Stimulated activated memory B cell treated with anti-CD40 and anti-IgM and Interleukin-4, amounts not matched to agents 10 μg/mL and 1 μg/mL and 100 μg/mL, for 72 hours (primary cell): Measurements from ENCODE around the gene GJD2.
A peak's percentile ranks its signal among the peaks of the same experiment; 100 is the strongest.

ENCODE experiments used
- ATAC-seq: fragments of 150-1000 bp; cut with Tn5 transposase; 2 replicates; pipeline ENCODE4 v1.10.0; 2021
- H3K27ac Mint-ChIP-seq: one replicate; pipeline ENCODE4 v1.8.0; 2022; ENCODE audit warnings: mild to moderate bottlenecking, mixed read lengths
- H3K27me3 Mint-ChIP-seq: one replicate; pipeline ENCODE4 v1.8.0; 2022; ENCODE audit warnings: mixed read lengths
- H3K36me3 Mint-ChIP-seq: one replicate; pipeline ENCODE4 v1.8.0; 2022; ENCODE audit warnings: mixed read lengths
- H3K4me1 Mint-ChIP-seq: one replicate; pipeline ENCODE4 v1.8.0; 2022; ENCODE audit warnings: mixed read lengths
- H3K4me3 Mint-ChIP-seq: one replicate; pipeline ENCODE4 v1.8.0; 2022; ENCODE audit warnings: mild to moderate bottlenecking, moderate library complexity, mixed read lengths
- H3K9me3 Mint-ChIP-seq: one replicate; pipeline ENCODE4 v1.8.0; 2022; ENCODE audit warnings: mixed read lengths

GJD2 gene

DNA sequence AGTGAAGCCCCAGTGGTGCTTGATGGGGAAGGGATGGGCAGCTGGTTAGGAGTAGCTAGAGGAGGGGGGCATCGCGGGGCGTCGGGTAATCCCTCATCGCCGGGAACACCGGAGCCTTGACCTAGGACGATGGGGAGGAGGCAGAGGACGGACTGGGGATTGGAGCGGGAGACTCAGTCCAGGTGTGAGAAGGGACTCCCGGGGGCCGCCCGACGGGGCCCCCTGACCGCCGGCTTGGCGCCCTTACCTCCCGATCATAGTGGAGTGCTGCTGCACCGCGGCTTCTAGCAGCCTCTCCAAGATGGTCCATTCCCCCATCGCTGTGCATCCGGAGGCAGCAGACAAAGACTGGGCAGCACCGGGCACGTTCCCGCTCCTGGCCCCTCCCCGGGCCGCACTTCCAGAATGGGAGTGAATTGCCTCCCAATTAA, 612 bp downstream of the GJD2 start:
- Mint-ChIP-seq H3K9me3 (no peaks in the 10 kb centered on the region), H3K36me3 (no peaks in the 10 kb centered on the region), H3K4me3 (no peak overlapping the region), H3K27ac (no peak overlapping the region), H3K4me1 (peaks cover 12% of the 10 kb centered on the region), H3K27me3 (peaks cover 78% of the 10 kb centered on the region)
- ATAC-seq = no peak

DNA sequence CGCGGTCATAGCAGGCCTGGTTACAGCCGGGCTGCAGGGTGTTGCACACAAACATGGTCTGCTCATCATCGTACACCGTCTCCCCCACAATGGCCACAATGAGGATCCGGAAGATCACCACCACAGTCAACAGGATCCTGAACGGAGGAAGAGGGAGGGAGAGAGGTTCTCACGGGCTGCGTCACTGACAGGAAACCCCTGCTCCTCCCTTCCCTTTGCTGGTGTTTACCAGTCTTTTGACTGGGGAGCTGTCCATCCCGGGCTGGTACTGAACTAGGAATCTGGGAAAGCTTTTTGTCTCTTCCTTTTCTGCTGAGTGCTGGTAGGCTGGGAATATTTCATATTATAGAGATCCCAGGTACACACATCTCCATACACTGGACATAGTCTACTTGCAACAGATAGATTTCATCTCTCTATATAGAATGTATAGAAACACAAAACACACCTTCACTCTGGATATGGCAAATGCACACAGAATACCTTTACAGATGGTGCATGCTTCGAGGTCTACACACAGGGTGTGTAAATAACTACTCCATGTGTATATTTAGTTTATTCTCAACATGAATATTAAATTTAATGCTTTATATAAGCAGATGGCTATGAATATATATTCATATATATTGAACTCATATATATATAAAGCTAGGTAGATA, 1.4 kb downstream of the GJD2 start:
- H3K27ac Mint-ChIP-seq = no peak overlapping the region
- no peak for ATAC-seq
- peaks cover 70% of the 10 kb centered on the region for H3K27me3 Mint-ChIP-seq
- H3K9me3 Mint-ChIP-seq = no peaks in the 10 kb centered on the region
- no peaks in the 10 kb centered on the region for H3K36me3 Mint-ChIP-seq
- peaks cover 12% of the 10 kb centered on the region for H3K4me1 Mint-ChIP-seq
- H3K4me3 Mint-ChIP-seq = no peak overlapping the region

DNA sequence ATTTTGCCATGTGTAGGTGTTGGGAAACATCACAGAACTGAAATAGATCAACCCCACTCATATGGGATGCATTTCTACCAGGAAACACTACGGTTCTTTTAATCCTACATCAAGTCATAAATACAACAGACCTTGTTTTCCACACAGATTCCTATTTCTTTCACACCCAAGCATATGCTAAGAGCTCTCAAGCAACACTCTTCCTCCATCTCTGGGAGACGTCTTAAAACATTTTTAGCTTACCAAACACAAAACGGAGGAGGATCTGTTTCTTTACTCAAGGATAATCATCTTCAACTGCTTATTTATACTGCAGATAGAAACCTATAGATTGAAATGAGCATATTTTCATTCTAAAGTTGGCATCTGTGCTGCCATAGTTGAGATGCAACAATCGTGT, 5.1 kb downstream of the GJD2 start:
- Mint-ChIP-seq H3K9me3 (no peaks in the 10 kb centered on the region), H3K4me3 (no peak overlapping the region), H3K27ac (no peak overlapping the region), H3K27me3 (peaks cover 47% of the 10 kb centered on the region), H3K36me3 (no peaks in the 10 kb centered on the region), H3K4me1 (peaks cover 7% of the 10 kb centered on the region)
- ATAC-seq = no peak

DNA sequence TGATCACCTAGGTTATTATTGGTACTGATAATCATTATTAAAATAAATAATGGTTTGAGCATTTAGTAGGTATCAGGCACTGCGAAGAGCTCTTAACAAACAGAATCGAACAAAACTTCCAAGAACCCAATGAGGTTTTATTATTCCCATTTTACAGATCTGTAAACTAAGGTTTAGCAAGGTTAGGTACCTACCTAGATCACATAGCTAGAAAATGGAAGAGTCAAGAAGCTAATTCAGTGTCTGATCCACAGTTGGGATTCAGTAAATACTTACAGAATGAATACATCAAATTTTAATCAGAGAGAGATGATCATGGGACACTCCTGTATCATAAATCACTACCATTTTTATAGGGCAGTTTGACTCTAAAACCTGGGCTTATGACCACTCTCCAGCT, 15.5 kb downstream of the GJD2 start:
- ATAC-seq = no peak
- no peaks in the 10 kb centered on the region for H3K9me3 Mint-ChIP-seq
- H3K4me1 Mint-ChIP-seq = no peaks in the 10 kb centered on the region
- H3K36me3 Mint-ChIP-seq = no peaks in the 10 kb centered on the region
- H3K27me3 Mint-ChIP-seq = peaks cover 12% of the 10 kb centered on the region
- no peak overlapping the region for H3K4me3 Mint-ChIP-seq
- H3K27ac Mint-ChIP-seq = no peak overlapping the region

DNA sequence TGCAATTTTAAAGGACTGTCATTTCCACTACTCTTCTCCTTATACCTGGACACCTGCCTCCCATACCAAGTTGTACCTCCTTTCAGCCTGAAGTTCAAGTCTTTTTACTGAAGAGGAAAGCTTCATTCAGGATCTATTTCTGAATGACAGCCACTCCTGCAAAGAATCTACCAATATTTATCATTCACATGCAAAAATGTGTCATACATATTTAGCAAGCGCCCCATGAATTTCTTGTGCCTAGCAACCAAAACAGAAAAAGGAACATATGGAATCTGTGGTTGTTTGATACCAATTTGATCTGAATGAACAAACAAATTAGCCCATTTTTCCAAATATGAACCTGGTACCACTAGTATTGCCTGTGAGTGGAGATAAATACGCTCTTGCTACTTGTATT, 16.8 kb downstream of the GJD2 start:
- Mint-ChIP-seq H3K4me1 (no peaks in the 10 kb centered on the region), H3K27ac (no peak overlapping the region), H3K4me3 (no peak overlapping the region), H3K27me3 (peaks cover 2% of the 10 kb centered on the region), H3K9me3 (no peaks in the 10 kb centered on the region), H3K36me3 (no peaks in the 10 kb centered on the region)
- ATAC-seq = no peak

DNA sequence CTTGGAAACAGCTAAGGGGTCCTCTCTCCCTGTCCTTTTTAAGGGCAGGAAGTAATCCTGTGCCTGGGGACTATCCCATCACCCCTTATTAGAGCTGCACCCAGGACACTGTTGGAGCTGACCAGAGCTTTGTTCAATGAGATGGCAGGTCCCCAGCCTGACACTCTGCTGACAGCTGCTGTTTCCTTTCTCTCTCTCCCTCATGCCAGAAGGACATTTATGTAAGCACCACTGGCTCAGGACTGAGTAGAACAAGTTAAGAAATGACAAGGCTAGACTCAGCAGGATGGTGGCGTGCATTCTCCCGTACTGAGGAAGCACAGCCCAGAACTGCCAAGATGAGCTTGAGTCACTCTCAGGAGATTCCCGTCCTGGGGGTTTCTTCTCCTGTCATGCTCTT, 17.3 kb downstream of the GJD2 start:
- H3K27me3 Mint-ChIP-seq = peaks cover 3% of the 10 kb centered on the region
- H3K4me3 Mint-ChIP-seq = no peak overlapping the region
- H3K36me3 Mint-ChIP-seq = no peaks in the 10 kb centered on the region
- peak; percentile 46 for ATAC-seq
- H3K27ac Mint-ChIP-seq = no peak overlapping the region
- no peaks in the 10 kb centered on the region for H3K9me3 Mint-ChIP-seq
- H3K4me1 Mint-ChIP-seq = no peaks in the 10 kb centered on the region

DNA sequence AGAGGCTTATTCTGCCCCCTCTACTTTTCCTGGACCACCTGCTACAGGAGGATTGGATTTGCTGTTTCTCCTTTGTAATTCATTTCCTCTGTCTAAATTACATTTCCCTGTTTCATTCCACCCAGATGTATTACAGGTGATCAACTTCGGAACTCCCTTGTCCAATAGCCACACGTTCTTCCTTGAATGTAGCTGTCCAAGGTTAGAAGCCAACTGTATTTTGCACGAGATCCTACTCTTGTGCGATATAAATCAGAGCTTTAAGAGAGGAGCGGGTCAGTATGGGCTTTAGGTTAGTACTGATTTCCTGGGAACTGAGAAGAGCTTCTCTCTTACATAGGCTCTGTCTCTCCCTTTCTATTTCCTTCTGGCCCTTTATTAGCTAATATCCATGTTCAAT, 20.5 kb downstream of the GJD2 start:
- H3K36me3 Mint-ChIP-seq = no peaks in the 10 kb centered on the region
- ATAC-seq = no peak
- no peaks in the 10 kb centered on the region for H3K9me3 Mint-ChIP-seq
- no peak overlapping the region for H3K4me3 Mint-ChIP-seq
- no peak overlapping the region for H3K27ac Mint-ChIP-seq
- no peaks in the 10 kb centered on the region for H3K4me1 Mint-ChIP-seq
- peaks cover 17% of the 10 kb centered on the region for H3K27me3 Mint-ChIP-seq

DNA sequence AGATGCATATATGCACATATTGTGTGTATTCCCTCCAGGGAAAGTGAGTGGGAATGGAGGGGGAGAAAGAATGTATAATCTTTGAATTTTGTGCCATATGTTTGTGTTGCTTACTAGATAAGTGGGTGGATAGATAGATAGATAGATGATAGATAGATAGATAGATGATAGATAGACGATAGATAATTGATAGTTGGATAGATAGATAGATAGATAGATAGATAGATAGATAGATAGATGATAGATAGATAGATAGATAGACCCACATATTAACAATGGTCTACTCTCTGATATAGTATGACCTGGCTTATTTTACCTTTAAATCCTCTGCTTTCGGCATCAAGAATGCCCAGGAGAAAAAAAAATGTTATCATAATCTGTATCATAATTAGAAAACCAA, 21.2 kb downstream of the GJD2 start:
- Mint-ChIP-seq H3K36me3 (no peaks in the 10 kb centered on the region), H3K27ac (no peak overlapping the region), H3K27me3 (peaks cover 17% of the 10 kb centered on the region), H3K9me3 (no peaks in the 10 kb centered on the region), H3K4me3 (no peak overlapping the region), H3K4me1 (no peaks in the 10 kb centered on the region)
- ATAC-seq = no peak

DNA sequence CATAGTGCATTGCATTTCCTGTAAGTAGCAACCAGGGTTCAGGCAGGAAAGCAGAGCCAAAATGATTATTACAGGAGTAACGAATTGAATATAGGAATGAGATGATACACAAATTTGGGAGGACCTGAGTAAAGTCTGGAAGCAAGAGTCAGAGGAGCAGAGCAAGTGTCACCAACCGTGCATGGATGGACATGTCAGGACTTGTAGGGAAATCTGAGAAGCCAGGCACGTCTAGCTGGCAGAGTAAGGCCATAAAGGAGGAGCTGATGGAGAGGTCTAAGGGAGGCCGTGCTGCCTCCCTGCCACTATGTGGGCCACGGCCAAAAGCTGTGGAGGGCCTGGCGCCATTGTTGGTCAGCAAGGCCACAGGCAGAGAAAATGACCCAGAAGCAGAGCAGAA, 22.4 kb downstream of the GJD2 start:
- ATAC-seq = no peak
- no peaks in the 10 kb centered on the region for H3K4me1 Mint-ChIP-seq
- H3K27me3 Mint-ChIP-seq = peaks cover 17% of the 10 kb centered on the region
- H3K9me3 Mint-ChIP-seq = peaks cover 5% of the 10 kb centered on the region
- no peak overlapping the region for H3K4me3 Mint-ChIP-seq
- no peaks in the 10 kb centered on the region for H3K36me3 Mint-ChIP-seq
- H3K27ac Mint-ChIP-seq = no peak overlapping the region

DNA sequence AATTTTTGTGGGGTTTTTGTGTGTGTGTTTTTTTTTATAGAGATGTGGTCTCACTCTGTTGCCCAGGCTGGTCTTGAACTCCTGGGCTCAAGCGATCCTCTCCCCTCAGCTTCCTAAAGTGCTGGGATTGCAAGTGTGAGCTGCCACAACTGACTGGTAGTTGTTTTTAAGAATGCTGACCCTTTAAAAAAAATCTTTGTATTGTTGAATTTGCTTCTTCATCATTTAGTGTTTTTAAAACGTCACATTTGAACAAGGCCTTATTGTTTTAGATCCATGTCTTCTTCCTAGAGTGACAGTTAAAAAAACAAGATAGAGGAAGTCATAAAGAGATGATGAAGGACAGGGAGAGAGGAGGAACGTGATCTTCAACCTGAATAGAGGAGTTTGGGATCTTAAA, 24.1 kb downstream of the GJD2 start:
- H3K27me3 Mint-ChIP-seq = peaks cover 17% of the 10 kb centered on the region
- no peak overlapping the region for H3K27ac Mint-ChIP-seq
- H3K36me3 Mint-ChIP-seq = no peaks in the 10 kb centered on the region
- no peak for ATAC-seq
- peaks cover 5% of the 10 kb centered on the region for H3K9me3 Mint-ChIP-seq
- no peak overlapping the region for H3K4me3 Mint-ChIP-seq
- no peaks in the 10 kb centered on the region for H3K4me1 Mint-ChIP-seq

DNA sequence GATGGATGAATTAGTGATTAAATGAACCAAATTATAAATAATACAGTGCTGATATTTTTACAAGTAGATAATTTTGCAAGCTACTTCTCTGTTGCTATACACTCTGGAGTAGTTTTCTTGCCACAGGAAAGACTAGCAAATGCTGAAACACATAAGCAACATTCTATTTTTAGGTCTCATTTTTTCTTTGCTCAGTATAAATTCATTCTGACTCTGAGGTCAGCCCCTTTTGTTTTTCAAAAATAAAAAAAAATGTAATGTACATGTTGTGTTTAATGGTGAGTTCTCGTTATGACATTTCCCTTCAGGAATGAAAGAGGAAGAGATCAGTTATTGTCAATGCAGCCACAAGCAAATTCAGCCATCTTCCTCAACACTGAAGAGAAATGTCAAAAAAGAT, 24.9 kb downstream of the GJD2 start:
- Mint-ChIP-seq H3K27ac (no peak overlapping the region), H3K4me1 (no peaks in the 10 kb centered on the region), H3K9me3 (peaks cover 5% of the 10 kb centered on the region), H3K4me3 (no peak overlapping the region), H3K27me3 (peaks cover 17% of the 10 kb centered on the region), H3K36me3 (no peaks in the 10 kb centered on the region)
- no peak for ATAC-seq

DNA sequence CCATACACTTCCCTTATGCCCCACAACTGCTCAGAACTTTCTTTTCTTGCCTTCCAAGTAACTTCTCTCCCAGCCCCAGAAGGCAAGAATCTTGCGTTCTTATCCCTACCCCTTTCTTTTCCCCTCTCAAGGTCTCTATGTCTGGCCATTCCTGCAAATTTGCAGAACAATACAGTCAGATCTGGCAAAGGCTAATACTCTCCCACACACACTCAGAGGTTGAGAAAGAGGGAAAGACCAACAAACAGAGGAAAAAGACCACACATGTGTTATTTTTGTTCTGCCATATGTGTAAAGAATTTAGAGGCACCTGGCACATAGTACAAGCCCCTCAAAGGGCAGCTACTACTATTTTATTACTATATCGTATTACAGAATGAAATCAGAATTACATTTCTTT, 25.7 kb downstream of the GJD2 start:
- Mint-ChIP-seq H3K4me1 (no peaks in the 10 kb centered on the region), H3K9me3 (peaks cover 5% of the 10 kb centered on the region), H3K27ac (no peak overlapping the region), H3K36me3 (no peaks in the 10 kb centered on the region), H3K27me3 (peaks cover 20% of the 10 kb centered on the region), H3K4me3 (no peak overlapping the region)
- no peak for ATAC-seq

DNA sequence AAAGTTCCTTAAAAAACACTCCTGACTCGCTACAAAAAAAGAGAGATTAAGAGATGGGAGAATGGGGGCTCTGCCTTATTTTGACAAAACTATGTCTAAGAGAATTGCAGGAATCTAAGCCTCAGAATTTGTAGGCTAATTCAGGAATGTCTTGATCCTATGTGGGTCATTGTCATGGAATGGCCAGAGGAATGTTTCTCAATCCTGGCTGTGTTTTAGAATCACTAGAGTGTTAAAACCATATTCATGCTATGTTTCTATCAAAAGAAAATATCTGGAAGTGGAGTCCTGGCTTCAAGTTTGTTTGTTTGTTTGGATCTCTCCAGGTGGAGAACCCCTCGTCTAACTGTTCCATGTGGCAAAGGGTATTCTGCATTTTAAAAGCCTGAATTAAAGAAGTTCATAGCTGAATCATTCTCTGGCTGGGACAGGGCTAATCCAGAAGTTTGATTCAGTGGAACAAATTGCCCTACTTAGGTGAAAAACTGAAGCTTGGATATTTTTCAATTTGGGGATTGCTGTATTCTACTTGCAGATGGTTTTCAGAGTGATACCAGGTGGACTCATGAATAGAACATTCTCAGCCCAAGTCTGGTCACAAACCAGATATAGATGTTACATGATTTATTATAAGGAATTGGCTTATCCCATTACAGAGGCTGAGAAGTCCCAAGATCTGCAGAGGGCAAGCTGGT, 28.2 kb downstream of the GJD2 start:
- peaks cover 35% of the 10 kb centered on the region for H3K27me3 Mint-ChIP-seq
- H3K4me3 Mint-ChIP-seq = no peak overlapping the region
- H3K4me1 Mint-ChIP-seq = no peaks in the 10 kb centered on the region
- ATAC-seq = no peak
- H3K9me3 Mint-ChIP-seq = peaks cover 5% of the 10 kb centered on the region
- H3K36me3 Mint-ChIP-seq = no peaks in the 10 kb centered on the region
- H3K27ac Mint-ChIP-seq = no peak overlapping the region

DNA sequence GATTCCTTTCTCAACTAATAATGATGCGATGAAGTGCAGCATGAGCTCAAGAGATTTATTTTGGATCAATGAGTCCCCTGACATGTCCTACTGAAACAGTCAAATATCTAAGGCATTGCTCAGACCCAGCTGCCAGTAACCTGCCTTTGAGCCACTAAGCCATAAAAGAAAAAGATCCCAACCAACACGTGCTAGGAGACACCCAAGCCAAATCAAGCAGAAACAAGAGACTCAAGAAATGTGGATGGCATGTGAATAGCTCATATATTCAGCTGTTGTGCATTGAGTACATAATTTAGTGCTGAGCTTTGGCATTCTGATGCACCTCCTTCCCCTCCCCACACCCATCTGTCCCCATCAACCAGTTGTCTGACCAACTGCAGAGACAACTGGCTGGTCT, 29.2 kb downstream of the GJD2 start:
- Mint-ChIP-seq H3K9me3 (peaks cover 5% of the 10 kb centered on the region), H3K36me3 (no peaks in the 10 kb centered on the region), H3K4me1 (no peaks in the 10 kb centered on the region), H3K27ac (no peak overlapping the region), H3K27me3 (peaks cover 40% of the 10 kb centered on the region), H3K4me3 (no peak overlapping the region)
- ATAC-seq = no peak

DNA sequence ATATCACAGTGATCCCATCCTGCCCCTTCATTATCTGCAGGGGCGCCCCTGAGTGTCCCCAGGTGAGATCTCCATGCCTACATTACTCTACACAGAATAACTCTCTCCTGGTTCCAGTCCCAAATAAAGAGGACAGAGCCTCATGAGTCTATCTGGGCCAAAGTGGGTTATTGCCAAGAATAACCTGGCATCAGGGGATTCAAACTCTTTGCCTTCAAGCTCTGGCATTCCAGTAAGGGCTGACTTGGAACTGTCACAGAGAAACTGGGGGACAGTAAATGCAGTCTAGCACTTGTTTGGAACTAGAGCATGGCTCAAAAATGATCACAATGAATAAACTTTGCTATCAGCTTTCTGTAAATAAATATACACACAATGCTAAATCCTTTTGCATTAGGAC, 30.3 kb downstream of the GJD2 start:
- no peak for ATAC-seq
- H3K27me3 Mint-ChIP-seq = peaks cover 34% of the 10 kb centered on the region
- no peak overlapping the region for H3K4me3 Mint-ChIP-seq
- H3K4me1 Mint-ChIP-seq = no peaks in the 10 kb centered on the region
- peaks cover 5% of the 10 kb centered on the region for H3K9me3 Mint-ChIP-seq
- no peaks in the 10 kb centered on the region for H3K36me3 Mint-ChIP-seq
- H3K27ac Mint-ChIP-seq = no peak overlapping the region

DNA sequence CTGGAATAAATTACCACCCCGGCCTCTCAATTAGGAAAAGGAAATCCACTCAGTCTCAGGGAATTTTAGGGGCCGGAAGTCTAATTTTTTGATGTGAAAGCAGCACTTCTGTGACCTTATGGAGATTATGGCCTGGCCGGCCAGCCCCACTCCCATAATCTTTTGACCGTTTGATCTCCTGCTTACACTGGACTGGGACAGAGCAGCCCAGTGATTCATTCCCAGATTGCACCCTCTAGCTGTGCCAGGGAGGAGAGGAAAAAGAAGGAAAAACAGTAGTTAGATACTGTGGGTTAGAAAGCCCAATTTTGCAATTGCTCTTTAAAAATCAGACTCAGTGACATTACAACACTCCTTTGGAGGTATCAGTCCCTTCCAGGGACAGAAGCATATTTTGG, 32.4 kb downstream of the GJD2 start:
- Mint-ChIP-seq H3K36me3 (no peaks in the 10 kb centered on the region), H3K27me3 (peaks cover 43% of the 10 kb centered on the region), H3K27ac (no peak overlapping the region), H3K4me1 (no peaks in the 10 kb centered on the region), H3K4me3 (no peak overlapping the region), H3K9me3 (no peaks in the 10 kb centered on the region)
- ATAC-seq = no peak
